HepG2 (cell line): Measurements from ENCODE around the gene ARMC10. TPM values are rescaled to one million over a fixed set of nuclear protein-coding genes. Genes with fewer than 3 reads are reported as not detected.
"Not testable (repeated sequence)": the region's sequence is repeated elsewhere in the genome, so short reads cannot be mapped to it uniquely, and the experiment has no call there.

ENCODE experiments used
- ATAC-seq: fragments of 200-7000 bp; cut with Tn5 transposase; 3 replicates; pipeline ENCODE4 v1.9.1; 2020; ENCODE audit warnings: mild to moderate bottlenecking, moderate library complexity
- BruUV-seq: library from RNA; stranded (reverse); fragments of 400-500 nt; replicated peaks from 2 replicates; lab custom pipeline; 2021; lab: Mats Ljungman, UMichigan
- CTCF ChIA-PET: fragments of 300-600 bp; formaldehyde crosslinking; extraction: SDS; loops from one replicate; lab custom pipeline; 2021; ENCODE audit warnings: low total read pairs, inconsistent platforms, low intra/inter-chr PET ratio; lab: Yijun Ruan, JAX
- POLR2A ChIA-PET: fragments of 350-600 bp; sonication (Branson Sonifier 250); formaldehyde crosslinking; loops from one replicate; lab custom pipeline; 2020; ENCODE audit warnings: antibody characterized with exemption, inconsistent platforms; lab: Yijun Ruan, JAX
- DNase-seq: peaks from one replicate; pipeline ENCODE4 v3.0.0-alpha.2; 2015; ENCODE audit warnings: low spot score
- FAIRE-seq: peaks from 3 replicates; lab custom pipeline; 2011; peaks lifted over from hg19 to GRCh38; lab: Jason Lieb, UNC
- H2AFZ ChIP-seq: one replicate; pipeline ENCODE4 v1.6.1; 2011; ENCODE audit warnings: low read length, inconsistent platforms
- H3K27ac ChIP-seq: fragments of 300-600 bp; 3 replicates; pipeline ENCODE4 v1.8.0; 2011; ENCODE audit warnings: mixed run types, mild to moderate bottlenecking, mixed read lengths, low read length, inconsistent platforms; ENCODE audit not compliant: insufficient read depth; ENCODE audit errors: extremely low read length
- H3K27me3 ChIP-seq, 2 experiments: fragments of 200-600 bp in 1 of 2; 2 replicates in 1 of 2; 3 replicates in 1 of 2; pipeline versions ENCODE4 v1.6.0 to v1.8.0; 2011; ENCODE audit warnings: low read length in 2 of 2, mild to moderate bottlenecking in 2 of 2, moderate library complexity in 2 of 2, inconsistent platforms in 1 of 2; ENCODE audit not compliant: insufficient read depth in 2 of 2, control insufficient read depth in 1 of 2
- H3K36me3 ChIP-seq, 2 experiments: fragments of 200-600 bp in 1 of 2; replicated peaks in 1 of 2; 2 replicates in 1 of 2; 3 replicates in 1 of 2; pipeline versions ENCODE4 v1.5.1 to v1.8.0; 2011; ENCODE audit warnings: low read length in 2 of 2, inconsistent platforms in 1 of 2; ENCODE audit not compliant: insufficient read depth in 2 of 2, control insufficient read depth in 1 of 2
- H3K4me1 ChIP-seq: 2 replicates; pipeline ENCODE4 v1.5.1; 2012; ENCODE audit warnings: low read length, inconsistent platforms; ENCODE audit not compliant: insufficient read depth
- H3K4me2 ChIP-seq: 2 replicates; pipeline ENCODE4 v1.6.0; 2011; ENCODE audit warnings: low read depth, low read length, inconsistent platforms
- H3K4me3 ChIP-seq, 3 experiments: fragments of 200-600 bp in 1 of 3; sonication (generic), shearing (Covaris generic) in 1 of 3; replicated peaks in 1 of 3; 2 replicates each; pipeline ENCODE4 v1.5.1; 2011 to 2016; ENCODE audit warnings: low read length in 3 of 3, inconsistent platforms in 2 of 3, low read depth in 2 of 3, mild to moderate bottlenecking in 2 of 3, control low read depth in 1 of 3, mixed read lengths in 1 of 3; ENCODE audit not compliant: insufficient read depth in 1 of 3
- H3K79me2 ChIP-seq: one replicate; pipeline ENCODE4 v1.6.1; 2011; ENCODE audit warnings: low read length, inconsistent platforms; ENCODE audit not compliant: insufficient read depth
- H3K9ac ChIP-seq: 2 replicates; pipeline ENCODE4 v1.6.0; 2011; ENCODE audit warnings: mild to moderate bottlenecking, low read depth, low read length, inconsistent platforms; ENCODE audit not compliant: insufficient read depth
- H3K9me3 ChIP-seq: 2 replicates; pipeline ENCODE4 v1.5.1; 2012; ENCODE audit warnings: mild to moderate bottlenecking, low read length
- H4K20me1 ChIP-seq: 2 replicates; pipeline ENCODE4 v1.6.0; 2011; ENCODE audit warnings: inconsistent platforms, mild to moderate bottlenecking, low read length, moderate library complexity; ENCODE audit not compliant: insufficient read depth
- CEBPB ChIP-seq: IDR thresholded peaks from 2 replicates; pipeline ENCODE4 v1.6.1; 2011; ENCODE audit warnings: low read depth, low read length, improper control_type of control experiment, borderline replicate concordance
- EP300 ChIP-seq, 3 experiments: sonication (generic) in 1 of 3; formaldehyde crosslinking in 1 of 3; IDR thresholded peaks; 2 replicates each; pipeline versions ENCODE4 v1.5.1 to v1.6.1; 2011 to 2020; ENCODE audit warnings: low read depth in 2 of 3, low read length in 2 of 3, borderline replicate concordance in 1 of 3, improper control_type of control experiment in 1 of 3, mild to moderate bottlenecking in 1 of 3, missing genetic modification reagents in 1 of 3, moderate library complexity in 1 of 3
- HOXD1 ChIP-seq: sonication (generic); formaldehyde crosslinking; IDR thresholded peaks from 2 replicates; pipeline ENCODE4 v1.5.0; 2020; ENCODE audit warnings: missing genetic modification reagents
- RFX1 ChIP-seq: fragments of 450-650 bp; IDR thresholded peaks from 2 replicates; pipeline ENCODE4 v1.6.1; 2017
- RFX5 ChIP-seq: IDR thresholded peaks from 2 replicates; pipeline ENCODE4 v1.6.1; 2011; ENCODE audit warnings: low read depth, low read length, improper control_type of control experiment
- SMAD1 ChIP-seq: sonication (generic); formaldehyde crosslinking; IDR thresholded peaks from 2 replicates; pipeline ENCODE4 v1.4.0; 2020; ENCODE audit warnings: missing genetic modification reagents, low read depth, mild to moderate bottlenecking, borderline replicate concordance
- SRF ChIP-seq: IDR thresholded peaks from 2 replicates; pipeline ENCODE4 v1.6.1; 2011; ENCODE audit warnings: mild to moderate bottlenecking, low read depth, low read length, moderate library complexity
- SUZ12 ChIP-seq: fragments of 150-350 bp; IDR thresholded peaks from 2 replicates; pipeline ENCODE4 v1.6.1; 2014; ENCODE audit warnings: low read depth, low read length
- whole genome bisulfite sequencing: methylation state at CpG from one replicate; pipeline ENCODE4 v1.1.6; 2017; ENCODE audit warnings: low lambda C conversion rate; 5-methylcytosine and 5-hydroxymethylcytosine counted together
- in situ Hi-C: cut with HindIII; loops from 2 replicates; pipeline ENCODE4 v1.10.0; 2017; ENCODE audit warnings: low pct_unique_long_range_greater_than_20kb; ENCODE audit not compliant: extremely low pct_ligation_motif_present
- intact Hi-C: fragments of 100-400 bp; cut with micrococcal nuclease; formaldehyde crosslinking; loops from one replicate; pipeline ENCODE4 v1.10.0; 2022; ENCODE audit not compliant: unreplicated experiment
- polyA plus RNA-seq, 8 experiments: library from polyadenylated mRNA; depleted of rRNA in 3 of 8; stranded (reverse) in 7 of 8; unstranded in 1 of 8; fragments of >200 nt; fragmentation: Illumina TruSeq in 4 of 8; extraction: Trizol in 4 of 8; gene quantifications; 2 replicates each; pipeline versions ENCODE4 v1.2.1 to v1.2.3, GENCODE V29; 2011 to 2016; ENCODE audit warnings: low read depth in 4 of 8, missing spikeins in 1 of 8, mixed read lengths in 1 of 8; ENCODE audit not compliant: insufficient read depth in 1 of 8
- total RNA-seq, 5 experiments: library from RNA; depleted of rRNA; stranded (reverse); fragments of >200 nt; fragmentation: Illumina TruSeq; extraction: Trizol; gene quantifications; 2 replicates each; pipeline ENCODE4 v1.2.3, GENCODE V29; 2016; ENCODE audit warnings: low read depth in 1 of 5
- TF ChIP-seq, protein P1 (sequence below): sonication (generic); formaldehyde crosslinking; IDR thresholded peaks from 2 replicates; pipeline ENCODE4 v1.4.0; 2020; ENCODE audit warnings: missing genetic modification reagents
- TF ChIP-seq, protein P2 (sequence below): sonication (generic); formaldehyde crosslinking; IDR thresholded peaks from 2 replicates; pipeline ENCODE4 v1.8.1; 2022; ENCODE audit warnings: low read depth, mild to moderate bottlenecking, missing genetic modification reagents

Gene ARMC10
- total and polyA plus RNA-seq, 2 of the 13 experiments (the other 11 are each of a cell fraction or from before 2014, with no cell fraction given), result 11.3 to 23.7 TPM

DNA sequence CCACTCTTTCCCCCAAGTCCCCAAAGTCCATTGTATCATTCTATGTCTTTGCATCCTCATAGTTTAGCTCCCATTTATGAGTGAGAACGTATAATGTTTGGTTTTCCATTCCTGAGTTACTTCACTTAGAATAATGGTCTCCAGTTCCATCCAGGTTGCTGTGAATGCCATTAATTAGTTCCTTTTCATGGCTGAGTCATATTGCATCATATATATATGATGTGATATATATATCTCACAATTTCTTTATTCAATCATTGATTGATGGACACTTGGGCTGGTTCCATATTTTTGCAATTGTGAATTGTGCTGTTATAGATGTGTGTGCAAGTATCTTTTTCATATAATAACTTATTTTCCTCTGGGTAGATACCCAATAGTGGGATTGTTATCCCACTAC lies 18.9 kb upstream of the ARMC10 start:
- intact Hi-C loops, DNase-seq, ATAC-seq, H3K4me2 ChIP-seq, POLR2A ChIA-PET, BruUV-seq, H3K4me3 ChIP-seq, H3K27me3 ChIP-seq, H3K79me2 ChIP-seq, H2AFZ ChIP-seq, H4K20me1 ChIP-seq, H3K9ac ChIP-seq, H3K27ac ChIP-seq, H3K4me1 ChIP-seq, FAIRE-seq, H3K9me3 ChIP-seq, CTCF ChIA-PET, H3K36me3 ChIP-seq: not testable (repeated sequence)
- WGBS, result 76% methylated on average over 1 of the region's 1 CpG
- in situ Hi-C loops, result loop anchor here (25.0 kb wide), 1 partner anchor 294 kb away; no protein-coding TSS in a partner anchor
- TF ChIP-seq CEBPB, result 0 out of 2 replicates have a peak, but pooled peaks have one; percentile 7

- no TSS peak for BruUV-seq
- Histone ChIP-seq H3K4me3 (no peak overlapping the region), H3K27me3 (no peaks in the 10 kb centered on the region), H3K9me3 (no peaks in the 10 kb centered on the region), H3K79me2 (no peaks in the 10 kb centered on the region), H3K36me3 (no peaks in the 10 kb centered on the region), H3K9ac (no peak overlapping the region), H3K27ac (no peak overlapping the region), H4K20me1 (no peaks in the 10 kb centered on the region), H2AFZ (no peak overlapping the region), H3K4me2 (no peak overlapping the region), H3K4me1 (no peaks in the 10 kb centered on the region; the same call in 1 of the 2 replicates)
- no peak for TF ChIP-seq SUZ12
- TF ChIP-seq RFX1, result no peak
- TF ChIP-seq, protein P1, sequence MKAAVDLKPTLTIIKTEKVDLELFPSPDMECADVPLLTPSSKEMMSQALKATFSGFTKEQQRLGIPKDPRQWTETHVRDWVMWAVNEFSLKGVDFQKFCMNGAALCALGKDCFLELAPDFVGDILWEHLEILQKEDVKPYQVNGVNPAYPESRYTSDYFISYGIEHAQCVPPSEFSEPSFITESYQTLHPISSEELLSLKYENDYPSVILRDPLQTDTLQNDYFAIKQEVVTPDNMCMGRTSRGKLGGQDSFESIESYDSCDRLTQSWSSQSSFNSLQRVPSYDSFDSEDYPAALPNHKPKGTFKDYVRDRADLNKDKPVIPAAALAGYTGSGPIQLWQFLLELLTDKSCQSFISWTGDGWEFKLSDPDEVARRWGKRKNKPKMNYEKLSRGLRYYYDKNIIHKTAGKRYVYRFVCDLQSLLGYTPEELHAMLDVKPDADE (CRISPR knock-in tag), result no peak
- TF ChIP-seq RFX5, result peak; percentile 36; the same call in 1 of the 2 replicates
- no peak for TF ChIP-seq HOXD1
- no peak for TF ChIP-seq EP300 (IDR thresholded peaks at IDR 0.05; ENCODE audit: low read depth in 2 of 2, low read length in 2 of 2)
- no peak for TF ChIP-seq EP300 (CRISPR knock-in tag; IDR thresholded peaks at IDR 0.05; ENCODE audit: borderline replicate concordance)
- TF ChIP-seq, protein P2, sequence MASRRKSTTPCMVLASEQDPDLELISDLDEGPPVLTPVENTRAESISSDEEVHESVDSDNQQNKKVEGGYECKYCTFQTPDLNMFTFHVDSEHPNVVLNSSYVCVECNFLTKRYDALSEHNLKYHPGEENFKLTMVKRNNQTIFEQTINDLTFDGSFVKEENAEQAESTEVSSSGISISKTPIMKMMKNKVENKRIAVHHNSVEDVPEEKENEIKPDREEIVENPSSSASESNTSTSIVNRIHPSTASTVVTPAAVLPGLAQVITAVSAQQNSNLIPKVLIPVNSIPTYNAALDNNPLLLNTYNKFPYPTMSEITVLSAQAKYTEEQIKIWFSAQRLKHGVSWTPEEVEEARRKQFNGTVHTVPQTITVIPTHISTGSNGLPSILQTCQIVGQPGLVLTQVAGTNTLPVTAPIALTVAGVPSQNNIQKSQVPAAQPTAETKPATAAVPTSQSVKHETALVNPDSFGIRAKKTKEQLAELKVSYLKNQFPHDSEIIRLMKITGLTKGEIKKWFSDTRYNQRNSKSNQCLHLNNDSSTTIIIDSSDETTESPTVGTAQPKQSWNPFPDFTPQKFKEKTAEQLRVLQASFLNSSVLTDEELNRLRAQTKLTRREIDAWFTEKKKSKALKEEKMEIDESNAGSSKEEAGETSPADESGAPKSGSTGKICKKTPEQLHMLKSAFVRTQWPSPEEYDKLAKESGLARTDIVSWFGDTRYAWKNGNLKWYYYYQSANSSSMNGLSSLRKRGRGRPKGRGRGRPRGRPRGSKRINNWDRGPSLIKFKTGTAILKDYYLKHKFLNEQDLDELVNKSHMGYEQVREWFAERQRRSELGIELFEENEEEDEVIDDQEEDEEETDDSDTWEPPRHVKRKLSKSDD, result no peak
- no peak for TF ChIP-seq SMAD1
- TF ChIP-seq SRF, result no peak
- in situ Hi-C loops (loop anchor here (25.0 kb wide), 1 partner anchor 296 kb away; no protein-coding TSS in a partner anchor), intact Hi-C loops (no loop called here)
- FAIRE-seq (no peak), DNase-seq (no peak), ATAC-seq (no peak)
- CTCF ChIA-PET, result no interaction called here
- POLR2A ChIA-PET, result interaction anchor here (1.3 kb wide), 1 partner anchor 16 kb away, joined by 3 read pairs; the partner anchor contains the start of gene FBXL13
Observed at GRCh38 chr7:103058122-103058521, 16.8 kb upstream of the ARMC10 start.
